ENCODE data around the gene CC2D2A.

Gene CC2D2A

DNA sequence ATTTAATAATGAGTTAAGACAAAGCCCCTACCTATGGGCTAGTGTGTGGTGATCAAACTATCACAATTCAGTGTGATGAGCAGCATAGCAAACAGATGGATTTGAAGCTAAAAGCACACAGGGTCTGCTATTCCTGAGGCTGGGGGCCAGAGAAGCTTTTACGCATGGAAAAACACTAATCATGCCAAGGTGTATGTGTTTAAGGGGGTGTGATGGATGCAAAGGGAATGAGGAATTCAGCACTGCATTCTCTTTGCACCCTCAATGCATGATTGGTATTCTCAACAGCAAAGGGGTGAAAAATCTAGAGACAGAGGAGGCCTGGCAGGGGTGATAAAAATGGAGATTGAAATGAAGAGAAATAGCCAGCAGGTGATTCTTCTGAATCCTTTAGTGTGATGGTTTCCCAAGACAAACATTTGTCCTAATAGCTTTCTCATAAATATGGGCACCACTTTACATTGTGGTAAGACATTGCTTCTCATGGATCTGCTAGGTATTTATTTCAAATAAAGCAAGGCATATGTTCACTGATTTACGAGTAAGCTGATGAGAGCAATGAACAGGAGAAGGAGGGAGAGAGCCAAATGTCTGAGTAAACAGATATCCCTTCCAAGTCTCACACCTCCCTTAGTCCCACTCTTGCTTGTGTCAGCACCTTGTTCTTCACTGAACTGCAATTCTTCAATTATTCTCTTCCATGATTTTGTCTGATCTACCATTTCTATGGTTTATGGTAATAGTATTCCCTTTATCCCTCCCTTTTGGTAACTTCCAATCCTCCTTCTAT is 26.1 kb upstream of the CC2D2A start:
- Histone ChIP-seq H3K9me3 (ENCODE audit: insufficient read depth, low read depth, low read length) (no peaks in the 10 kb centered on the region; the same call in 1 of the 2 replicates), H3K4me1 (ENCODE audit: insufficient read depth, low read length) (no peaks in the 10 kb centered on the region), H3K4me3 (ENCODE audit: low read length) (no peak overlapping the region), H3K27ac (ENCODE audit: low read length) (no peak overlapping the region), H3K36me3 (ENCODE audit: insufficient read depth, low read depth, low read length) (no peaks in the 10 kb centered on the region), H3K27me3 (ENCODE audit: insufficient read depth, low read length) (no peaks in the 10 kb centered on the region), H3K9ac (ENCODE audit: low read depth, low read length) (no peak overlapping the region)

DNA sequence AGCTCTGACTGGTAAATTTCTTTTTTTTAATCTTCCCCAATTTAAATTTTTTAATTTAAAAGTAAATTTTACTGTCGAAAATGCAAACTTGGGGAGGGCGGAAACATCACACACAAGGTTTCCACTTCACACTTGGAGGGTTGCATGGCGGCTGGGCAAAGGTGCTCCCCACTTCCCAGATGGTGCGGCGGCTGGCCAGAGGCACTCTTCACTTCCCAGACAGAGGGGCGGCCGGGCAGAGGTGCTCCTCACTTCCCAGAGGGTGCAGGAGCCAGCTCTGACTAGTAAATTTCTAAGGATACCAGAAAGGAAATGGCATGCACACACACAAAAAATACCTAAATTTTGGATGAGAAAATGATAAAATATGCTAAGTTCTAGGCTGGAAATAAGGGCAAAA is 25.4 kb upstream of the CC2D2A start:
- Histone ChIP-seq H3K9me3 (ENCODE audit: insufficient read depth, low read depth, low read length) (no peaks in the 10 kb centered on the region; the same call in 1 of the 2 replicates), H3K4me1 (ENCODE audit: insufficient read depth, low read length) (no peaks in the 10 kb centered on the region), H3K9ac (ENCODE audit: low read depth, low read length) (no peak overlapping the region), H3K4me3 (ENCODE audit: low read length) (no peak overlapping the region), H3K36me3 (ENCODE audit: insufficient read depth, low read depth, low read length) (no peaks in the 10 kb centered on the region), H3K27ac (ENCODE audit: low read length) (no peak overlapping the region), H3K27me3 (ENCODE audit: insufficient read depth, low read length) (no peaks in the 10 kb centered on the region)

DNA sequence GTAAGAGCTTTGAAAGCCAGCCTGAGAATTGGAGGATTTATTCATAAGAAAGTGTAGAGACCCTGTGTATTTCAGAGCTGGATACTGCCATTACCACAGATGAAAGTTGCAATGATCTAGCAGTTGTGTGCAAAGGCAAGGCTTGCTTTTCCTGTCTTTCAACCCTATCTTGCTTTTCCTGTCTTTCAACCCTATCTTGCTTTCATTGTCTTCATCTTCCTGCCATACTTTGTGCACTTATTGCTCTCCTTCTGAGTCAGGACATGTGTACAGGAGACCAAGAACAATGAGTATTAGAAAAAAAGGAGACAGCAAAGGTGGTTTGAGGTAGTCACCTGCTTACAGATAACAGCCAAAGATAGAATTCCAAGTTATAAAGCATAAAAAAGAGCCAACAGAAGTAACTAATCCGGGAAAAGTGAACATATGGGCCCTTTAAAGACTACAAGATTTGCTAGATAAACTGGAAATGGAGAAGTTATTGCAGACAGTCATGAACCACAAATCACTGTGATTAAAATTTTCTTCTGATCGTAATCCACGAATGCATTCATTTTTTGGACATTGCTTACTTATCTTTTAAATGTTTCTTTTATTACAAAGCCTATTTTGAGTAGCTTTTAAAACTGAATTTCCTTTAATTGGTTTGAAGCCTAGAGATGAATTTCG is 24.7 kb upstream of the CC2D2A start:
- H3K27ac ChIP-seq (ENCODE audit: low read length) = no peak overlapping the region
- no peaks in the 10 kb centered on the region for H3K4me1 ChIP-seq (ENCODE audit: insufficient read depth, low read length)
- no peaks in the 10 kb centered on the region; the same call in 1 of the 2 replicates for H3K9me3 ChIP-seq (ENCODE audit: insufficient read depth, low read depth, low read length)
- H3K9ac ChIP-seq (ENCODE audit: low read depth, low read length) = no peak overlapping the region
- no peak overlapping the region for H3K4me3 ChIP-seq (ENCODE audit: low read length)
- no peaks in the 10 kb centered on the region for H3K36me3 ChIP-seq (ENCODE audit: insufficient read depth, low read depth, low read length)
- H3K27me3 ChIP-seq (ENCODE audit: insufficient read depth, low read length) = no peaks in the 10 kb centered on the region

DNA sequence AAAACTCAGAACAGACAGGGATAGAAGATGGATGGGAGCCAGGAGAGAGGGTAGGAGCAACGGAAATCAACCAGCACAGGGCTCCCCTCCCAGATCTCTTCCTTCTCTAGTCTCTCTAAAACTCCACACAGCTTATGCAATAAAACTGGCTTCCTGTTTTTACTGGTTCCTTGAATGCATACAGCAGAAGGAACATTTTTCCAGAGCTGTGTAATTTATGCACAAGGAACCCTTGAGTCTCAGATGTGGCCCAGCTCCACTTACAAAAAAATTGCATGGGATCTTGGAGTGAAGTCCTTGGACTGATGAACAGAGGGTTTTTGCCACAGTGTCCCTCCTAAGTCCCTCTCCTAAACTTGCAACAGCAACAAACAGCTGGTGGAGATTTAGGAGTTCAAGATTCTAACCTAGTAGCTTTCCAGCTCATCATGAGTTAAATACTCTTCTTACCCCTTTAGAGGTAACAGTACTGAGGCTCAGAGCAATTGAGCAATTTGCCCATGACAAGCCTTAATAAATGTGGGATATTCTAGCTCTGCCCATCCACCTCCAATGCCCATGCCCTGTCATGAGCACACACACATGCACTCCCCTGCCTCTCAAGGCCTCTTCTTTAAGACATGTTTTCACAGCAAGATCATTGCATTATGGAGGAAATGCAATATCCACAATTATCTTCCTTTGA is 18.4 kb upstream of the CC2D2A start:
- H3K9me3 ChIP-seq (ENCODE audit: insufficient read depth, low read depth, low read length) = no peaks in the 10 kb centered on the region
- H3K9ac ChIP-seq (ENCODE audit: low read depth, low read length) = no peak overlapping the region
- H3K4me1 ChIP-seq (ENCODE audit: insufficient read depth, low read length) = no peaks in the 10 kb centered on the region
- H3K27me3 ChIP-seq (ENCODE audit: insufficient read depth, low read length) = no peaks in the 10 kb centered on the region
- H3K27ac ChIP-seq (ENCODE audit: low read length) = no peak overlapping the region
- no peaks in the 10 kb centered on the region for H3K36me3 ChIP-seq (ENCODE audit: insufficient read depth, low read depth, low read length)
- no peak overlapping the region for H3K4me3 ChIP-seq (ENCODE audit: low read length)

DNA sequence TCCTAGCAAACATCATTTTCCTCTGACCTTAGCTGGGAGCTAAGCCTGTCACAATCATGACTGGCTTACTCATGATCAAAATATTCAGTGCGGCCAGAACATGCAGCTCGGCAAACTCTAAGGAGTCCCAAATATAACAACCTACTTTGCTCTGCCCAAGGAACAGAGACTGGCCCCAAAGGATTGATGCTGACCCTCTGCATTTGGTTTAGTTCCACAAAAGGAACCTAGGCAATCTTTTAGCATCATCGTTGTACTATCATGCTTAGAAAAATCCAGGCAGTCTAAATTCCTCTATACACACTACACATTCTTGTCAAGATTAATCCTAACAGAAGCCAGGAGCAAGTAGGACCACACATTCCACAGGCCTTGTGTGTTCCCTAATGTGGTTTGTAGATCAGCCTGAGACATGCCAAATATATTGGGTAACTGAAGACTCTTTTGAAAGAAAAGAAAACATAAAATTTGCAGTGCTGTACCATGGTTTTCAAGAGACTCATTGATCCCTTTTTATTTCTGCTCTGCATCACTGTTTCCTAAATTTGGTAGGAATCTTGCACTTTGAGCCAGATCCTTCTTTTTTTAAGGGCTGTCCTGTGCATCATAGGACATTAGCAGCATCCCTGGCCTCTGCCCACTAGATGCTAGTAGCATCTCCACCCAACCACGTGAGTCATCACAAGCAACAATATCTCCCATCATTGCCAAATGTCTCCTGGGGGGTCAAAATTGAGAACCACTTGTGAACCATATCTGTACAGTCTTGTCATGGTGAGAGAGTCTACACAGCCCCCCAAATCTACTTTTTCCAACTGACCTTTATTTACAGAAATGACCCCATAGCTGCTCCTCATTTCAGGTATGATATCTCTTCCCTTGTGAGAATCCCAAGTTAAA is 17.6 kb upstream of the CC2D2A start:
- H3K4me1 ChIP-seq (ENCODE audit: insufficient read depth, low read length) = no peaks in the 10 kb centered on the region
- H3K9me3 ChIP-seq (ENCODE audit: insufficient read depth, low read depth, low read length) = no peaks in the 10 kb centered on the region
- no peak overlapping the region for H3K9ac ChIP-seq (ENCODE audit: low read depth, low read length)
- no peaks in the 10 kb centered on the region for H3K36me3 ChIP-seq (ENCODE audit: insufficient read depth, low read depth, low read length)
- H3K27ac ChIP-seq (ENCODE audit: low read length) = no peak overlapping the region
- no peaks in the 10 kb centered on the region for H3K27me3 ChIP-seq (ENCODE audit: insufficient read depth, low read length)
- H3K4me3 ChIP-seq (ENCODE audit: low read length) = no peak overlapping the region

DNA sequence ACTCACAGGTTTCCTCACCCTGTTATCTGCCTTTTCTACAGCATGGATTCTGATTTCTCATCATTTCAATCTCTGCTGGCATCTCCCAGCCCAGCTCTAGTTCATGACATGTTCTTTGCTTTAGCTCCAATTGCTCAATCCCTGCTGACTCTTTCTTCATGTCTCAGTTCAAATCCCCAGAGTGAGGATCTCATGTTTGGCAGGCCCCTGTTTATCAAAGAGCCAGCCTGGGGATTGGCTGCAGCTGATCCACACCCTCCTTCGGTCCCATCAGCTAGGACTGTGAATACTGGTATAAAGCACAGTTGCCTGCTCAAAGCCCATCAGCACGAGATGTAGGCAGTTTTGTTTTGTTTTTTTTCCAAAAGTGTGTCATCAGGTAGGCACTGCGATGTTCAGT is 14.4 kb upstream of the CC2D2A start:
- H3K4me1 ChIP-seq (ENCODE audit: insufficient read depth, low read length) = no peaks in the 10 kb centered on the region
- H3K27me3 ChIP-seq (ENCODE audit: insufficient read depth, low read length) = no peaks in the 10 kb centered on the region
- no peak overlapping the region for H3K4me3 ChIP-seq (ENCODE audit: low read length)
- H3K9ac ChIP-seq (ENCODE audit: low read depth, low read length) = no peak overlapping the region
- H3K27ac ChIP-seq (ENCODE audit: low read length) = no peak overlapping the region
- H3K9me3 ChIP-seq (ENCODE audit: insufficient read depth, low read depth, low read length) = no peaks in the 10 kb centered on the region
- no peaks in the 10 kb centered on the region for H3K36me3 ChIP-seq (ENCODE audit: insufficient read depth, low read depth, low read length)

DNA sequence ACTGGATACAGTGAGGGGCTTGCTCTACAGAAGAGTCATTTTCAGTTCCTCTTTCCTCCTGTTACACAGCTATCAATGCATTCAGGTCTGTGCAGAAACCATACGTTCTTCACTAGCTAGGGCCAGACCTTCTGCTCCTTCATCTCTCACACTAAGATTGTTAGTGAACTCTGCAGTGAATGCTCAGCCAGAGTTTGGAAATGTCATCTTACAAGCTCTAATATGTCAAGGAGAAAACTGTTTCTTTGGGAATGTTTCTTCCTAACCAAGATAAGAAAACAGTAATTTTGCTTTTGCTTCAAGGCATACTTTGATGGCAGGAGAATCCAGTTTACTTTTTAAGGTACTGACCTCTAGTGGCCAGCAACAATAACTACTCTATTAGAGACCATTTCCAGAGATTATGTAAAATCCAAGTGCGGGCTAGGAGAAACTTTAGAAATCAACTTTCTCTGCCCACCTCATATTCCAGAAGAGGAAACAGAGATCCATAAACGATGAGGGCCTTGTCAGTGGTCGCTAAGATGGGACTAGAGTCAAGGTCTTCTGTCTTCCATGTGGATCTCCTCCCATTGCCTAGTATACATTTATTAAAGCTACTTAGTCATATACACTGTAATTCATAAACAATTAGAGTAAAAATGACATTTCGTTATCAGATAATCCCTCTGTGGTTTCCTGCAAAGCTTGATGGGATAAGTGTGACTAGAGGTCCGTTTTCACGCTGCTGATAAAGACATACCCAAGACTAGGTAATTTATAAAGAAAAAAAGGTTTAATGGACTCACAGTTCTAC is 12.1 kb upstream of the CC2D2A start:
- H3K9ac ChIP-seq (ENCODE audit: low read depth, low read length) = no peak overlapping the region
- H3K27ac ChIP-seq (ENCODE audit: low read length) = no peak overlapping the region

DNA sequence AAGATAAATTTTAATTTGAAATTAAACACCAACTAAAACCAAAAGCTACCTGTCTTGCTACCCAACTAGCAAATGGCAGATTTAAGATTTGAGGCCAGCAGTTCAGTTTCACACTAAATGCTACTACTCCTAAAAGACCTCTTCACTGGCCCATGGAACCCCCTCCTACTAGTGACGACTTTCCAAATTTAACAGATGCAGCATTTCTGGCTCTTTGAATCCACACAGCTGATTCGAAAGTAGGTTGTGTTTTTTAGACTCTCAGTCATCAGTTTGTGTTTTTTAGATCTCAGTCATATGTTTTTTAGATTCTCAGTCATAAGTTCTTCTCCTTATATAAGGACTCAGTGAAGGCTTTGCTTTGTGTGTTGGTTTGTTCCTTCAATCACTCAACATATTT is 11.1 kb upstream of the CC2D2A start:
- Histone ChIP-seq H3K4me3 (ENCODE audit: low read length) (no peak overlapping the region), H3K4me1 (ENCODE audit: insufficient read depth, low read length) (no peaks in the 10 kb centered on the region), H3K27ac (ENCODE audit: low read length) (no peak overlapping the region), H3K27me3 (ENCODE audit: insufficient read depth, low read length) (no peaks in the 10 kb centered on the region), H3K9ac (ENCODE audit: low read depth, low read length) (no peak overlapping the region), H3K9me3 (ENCODE audit: insufficient read depth, low read depth, low read length) (no peaks in the 10 kb centered on the region), H3K36me3 (ENCODE audit: insufficient read depth, low read depth, low read length) (no peaks in the 10 kb centered on the region)

More for the DNA sequence above, 12.1 kb upstream of the CC2D2A start:
- H3K36me3 ChIP-seq (ENCODE audit: insufficient read depth, low read depth, low read length) = no peaks in the 10 kb centered on the region
- no peaks in the 10 kb centered on the region for H3K4me1 ChIP-seq (ENCODE audit: insufficient read depth, low read length)
- no peaks in the 10 kb centered on the region for H3K9me3 ChIP-seq (ENCODE audit: insufficient read depth, low read depth, low read length)
- no peak overlapping the region for H3K4me3 ChIP-seq (ENCODE audit: low read length)
- H3K27me3 ChIP-seq (ENCODE audit: insufficient read depth, low read length) = no peaks in the 10 kb centered on the region

DNA sequence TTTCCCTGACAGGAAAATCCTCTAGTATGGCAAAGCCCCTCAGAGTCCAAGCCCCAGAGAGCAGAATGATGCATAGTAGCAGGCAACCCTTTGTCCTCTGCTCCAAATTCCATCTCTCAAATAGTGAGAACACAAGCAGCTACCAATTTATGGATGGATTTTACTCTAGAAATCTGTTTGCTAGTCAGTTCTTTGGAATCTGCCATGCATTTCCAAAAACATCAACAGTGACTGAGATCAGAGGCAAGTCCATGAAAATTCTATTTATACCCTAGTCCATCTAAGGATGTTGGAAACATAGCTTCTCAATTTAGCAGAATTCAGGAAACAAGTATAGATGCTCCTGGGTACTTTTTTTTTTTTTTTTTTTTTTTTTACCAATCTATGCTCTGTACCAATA is 10.0 kb upstream of the CC2D2A start:
- Histone ChIP-seq H3K27me3 (ENCODE audit: insufficient read depth, low read length) (no peaks in the 10 kb centered on the region), H3K4me1 (ENCODE audit: insufficient read depth, low read length) (no peaks in the 10 kb centered on the region)

DNA sequence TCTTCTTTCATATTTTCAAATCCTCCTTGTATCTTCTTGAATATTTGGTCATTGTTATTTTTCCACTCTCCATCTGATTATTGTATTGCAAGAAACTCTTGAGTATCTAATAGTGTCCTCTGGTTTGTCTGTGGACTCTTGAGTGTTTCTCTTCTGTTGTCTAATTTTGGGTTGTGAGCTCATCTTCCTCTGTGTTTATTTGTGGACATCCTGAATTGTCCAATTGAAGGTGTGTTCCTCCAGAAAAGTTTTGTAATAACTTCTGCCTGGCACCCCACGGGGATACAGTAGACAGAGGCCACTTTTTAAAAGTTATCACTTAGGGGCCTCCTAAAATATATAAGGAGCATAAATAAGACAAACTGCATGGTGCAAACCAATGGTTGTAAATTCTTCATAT is 3.1 kb upstream of the CC2D2A start:
- H3K4me3 ChIP-seq (ENCODE audit: low read length) = no peak overlapping the region
- no peak overlapping the region for H3K27ac ChIP-seq (ENCODE audit: low read length)
- no peaks in the 10 kb centered on the region for H3K9me3 ChIP-seq (ENCODE audit: insufficient read depth, low read depth, low read length)
- H3K27me3 ChIP-seq (ENCODE audit: insufficient read depth, low read length) = no peaks in the 10 kb centered on the region
- H3K9ac ChIP-seq (ENCODE audit: low read depth, low read length) = no peak overlapping the region
- no peaks in the 10 kb centered on the region for H3K36me3 ChIP-seq (ENCODE audit: insufficient read depth, low read depth, low read length)
- H3K4me1 ChIP-seq (ENCODE audit: insufficient read depth, low read length) = peaks cover 19% of the 10 kb centered on the region; the same call in 1 of the 2 replicates

More for the DNA sequence above, 10.0 kb upstream of the CC2D2A start:
- no peak overlapping the region for H3K4me3 ChIP-seq (ENCODE audit: low read length)
- no peaks in the 10 kb centered on the region for H3K9me3 ChIP-seq (ENCODE audit: insufficient read depth, low read depth, low read length)
- H3K27ac ChIP-seq (ENCODE audit: low read length) = no peak overlapping the region
- H3K9ac ChIP-seq (ENCODE audit: low read depth, low read length) = no peak overlapping the region
- no peaks in the 10 kb centered on the region for H3K36me3 ChIP-seq (ENCODE audit: insufficient read depth, low read depth, low read length)

Data from iPS-20b (cell line).